IMR-90 (cell line): ENCODE measurements around the gene MAFF.

Source experiments
- BHLHE40 ChIP-seq: fragments of 150-350 bp; IDR thresholded peaks from 2 replicates; pipeline ENCODE4 v1.6.1; 2016; ENCODE audit warnings: mild to moderate bottlenecking, low read depth, low read length
- CEBPB ChIP-seq: IDR thresholded peaks from 2 replicates; pipeline ENCODE4 v1.6.1; 2012; ENCODE audit warnings: low read depth, low read length, improper control_type of control experiment
- POLR2A ChIP-seq: IDR thresholded peaks from 2 replicates; pipeline ENCODE4 v1.6.1; 2012; ENCODE audit warnings: mild to moderate bottlenecking, low read depth, low read length
- RAD21 ChIP-seq: IDR thresholded peaks from 2 replicates; pipeline ENCODE4 v1.6.1; 2012; ENCODE audit warnings: low read length, improper control_type of control experiment
- TF ChIP-seq, protein P1 (sequence below): conservative IDR thresholded peaks from 2 replicates; pipeline ENCODE4 v1.5.1; 2012; ENCODE audit warnings: mild to moderate bottlenecking, low read depth, low read length, improper control_type of control experiment

DNA sequence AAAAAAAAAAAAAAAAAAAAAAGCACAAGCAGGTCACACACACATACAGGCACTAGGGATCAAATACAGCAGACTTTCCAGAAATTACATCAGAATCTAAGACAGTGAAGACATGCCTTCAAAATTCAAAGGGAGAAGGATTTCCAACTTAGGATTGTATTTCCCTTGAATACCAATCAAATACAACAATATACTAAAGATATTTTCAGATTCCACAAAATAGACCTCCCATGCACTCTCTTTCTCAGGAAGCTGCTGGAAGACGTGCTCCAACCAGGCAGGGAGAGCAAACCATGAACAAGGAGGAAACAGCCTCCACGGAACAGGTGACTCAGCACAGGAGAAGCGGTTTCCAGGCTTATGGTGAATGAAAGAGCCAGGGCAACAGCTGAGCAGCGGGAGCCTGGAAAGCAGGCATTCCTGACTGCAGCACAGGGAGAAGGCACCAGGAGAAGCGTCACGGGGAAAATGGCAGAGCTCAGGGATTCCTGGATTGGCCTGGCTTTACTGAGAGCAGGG lies 39.0 kb downstream of the MAFF start:
- no peak; the same call in 1 of the 2 replicates for TF ChIP-seq CEBPB
- TF ChIP-seq, protein P1, sequence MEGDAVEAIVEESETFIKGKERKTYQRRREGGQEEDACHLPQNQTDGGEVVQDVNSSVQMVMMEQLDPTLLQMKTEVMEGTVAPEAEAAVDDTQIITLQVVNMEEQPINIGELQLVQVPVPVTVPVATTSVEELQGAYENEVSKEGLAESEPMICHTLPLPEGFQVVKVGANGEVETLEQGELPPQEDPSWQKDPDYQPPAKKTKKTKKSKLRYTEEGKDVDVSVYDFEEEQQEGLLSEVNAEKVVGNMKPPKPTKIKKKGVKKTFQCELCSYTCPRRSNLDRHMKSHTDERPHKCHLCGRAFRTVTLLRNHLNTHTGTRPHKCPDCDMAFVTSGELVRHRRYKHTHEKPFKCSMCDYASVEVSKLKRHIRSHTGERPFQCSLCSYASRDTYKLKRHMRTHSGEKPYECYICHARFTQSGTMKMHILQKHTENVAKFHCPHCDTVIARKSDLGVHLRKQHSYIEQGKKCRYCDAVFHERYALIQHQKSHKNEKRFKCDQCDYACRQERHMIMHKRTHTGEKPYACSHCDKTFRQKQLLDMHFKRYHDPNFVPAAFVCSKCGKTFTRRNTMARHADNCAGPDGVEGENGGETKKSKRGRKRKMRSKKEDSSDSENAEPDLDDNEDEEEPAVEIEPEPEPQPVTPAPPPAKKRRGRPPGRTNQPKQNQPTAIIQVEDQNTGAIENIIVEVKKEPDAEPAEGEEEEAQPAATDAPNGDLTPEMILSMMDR, result no peak
- no peak; the same call in 1 of the 2 replicates for TF ChIP-seq POLR2A
- TF ChIP-seq BHLHE40, result no peak
- TF ChIP-seq RAD21, result peak; percentile 28; the same call in 1 of the 2 replicates
